OCI-LY1 (cell line): ENCODE data around the gene ORM2.

Source experiments
- H2AFZ ChIP-seq: fragments of 200-600 bp; sonication (generic), shearing (Covaris generic); 2 replicates; pipeline ENCODE4 v1.6.0; 2014; ENCODE audit warnings: antibody characterized with exemption, mild to moderate bottlenecking, low read length
- H3F3A ChIP-seq: fragments of 200-600 bp; sonication (generic), shearing (Covaris generic); 2 replicates; pipeline ENCODE4 v1.6.0; 2014; ENCODE audit warnings: mild to moderate bottlenecking, antibody characterized with exemption, low read length, moderate library complexity; ENCODE audit not compliant: insufficient read depth
- H3K27ac ChIP-seq: fragments of 200-600 bp; sonication (generic); 2 replicates; pipeline ENCODE4 v1.5.1; 2014; ENCODE audit warnings: low read length, mixed run types, mild to moderate bottlenecking, low read depth; ENCODE audit not compliant: poor library complexity, severe bottlenecking
- H3K27me3 ChIP-seq: fragments of 200-600 bp; sonication (generic); 2 replicates; pipeline ENCODE4 v1.6.0; 2014; ENCODE audit warnings: antibody characterized with exemption, mild to moderate bottlenecking, low read length, moderate library complexity; ENCODE audit not compliant: insufficient read depth
- H3K36me3 ChIP-seq: fragments of 200-600 bp; sonication (generic); 2 replicates; pipeline ENCODE4 v1.6.1; 2014; ENCODE audit warnings: mild to moderate bottlenecking, antibody characterized with exemption, low read length, moderate library complexity, mixed read lengths; ENCODE audit not compliant: insufficient read depth
- H3K4me1 ChIP-seq: fragments of 200-600 bp; sonication (generic); 2 replicates; pipeline ENCODE4 v1.5.1; 2014; ENCODE audit warnings: mild to moderate bottlenecking, low read length, moderate library complexity; ENCODE audit not compliant: insufficient read depth, severe bottlenecking
- H3K4me2 ChIP-seq: fragments of 200-600 bp; sonication (generic), shearing (Covaris generic); 2 replicates; pipeline ENCODE4 v1.6.1; 2014; ENCODE audit warnings: low read length
- H3K4me3 ChIP-seq: fragments of 200-600 bp; sonication (generic); 2 replicates; pipeline ENCODE4 v1.5.1; 2014; ENCODE audit warnings: low read length, low read depth, mild to moderate bottlenecking, mixed read lengths; ENCODE audit not compliant: poor library complexity, severe bottlenecking
- H3K79me2 ChIP-seq: fragments of 200-600 bp; shearing (Covaris generic); 2 replicates; pipeline ENCODE4 v1.6.1; 2016; ENCODE audit warnings: mixed run types, low read length, mixed read lengths; ENCODE audit not compliant: insufficient read depth
- H3K9ac ChIP-seq: fragments of 200-600 bp; sonication (generic), shearing (Covaris generic); 2 replicates; pipeline ENCODE4 v1.6.1; 2014; ENCODE audit warnings: mild to moderate bottlenecking, low read length, mixed read lengths
- H3K9me2 ChIP-seq: fragments of 200-600 bp; sonication (generic), shearing (Covaris generic); 2 replicates; pipeline ENCODE4 v1.6.1; 2014; ENCODE audit warnings: low read depth, mild to moderate bottlenecking, low read length, mixed read lengths
- H3K9me3 ChIP-seq: fragments of 200-600 bp; shearing (Covaris generic); 2 replicates; pipeline ENCODE4 v1.6.1; 2014; ENCODE audit warnings: low read length, mixed read lengths
- H4K20me1 ChIP-seq: fragments of 200-600 bp; sonication (generic), shearing (Covaris generic); 2 replicates; pipeline ENCODE4 v1.6.0; 2016; ENCODE audit warnings: mild to moderate bottlenecking, low read length; ENCODE audit not compliant: insufficient read depth
- EZH2 ChIP-seq: fragments of 200-600 bp; sonication (generic), shearing (Covaris generic); IDR thresholded peaks from 2 replicates; pipeline ENCODE4 v1.8.0; 2017; ENCODE audit warnings: borderline replicate concordance, mixed run types, mild to moderate bottlenecking, antibody characterized with exemption, low read length, moderate library complexity, mixed read lengths
- TF ChIP-seq, protein P1 (sequence below): fragments of 200-600 bp; sonication (generic), shearing (Covaris generic); IDR thresholded peaks from 2 replicates; pipeline ENCODE4 v1.5.1; 2017; ENCODE audit warnings: mild to moderate bottlenecking, antibody characterized with exemption, low read length, moderate library complexity, mixed read lengths

The ORM2 gene

DNA sequence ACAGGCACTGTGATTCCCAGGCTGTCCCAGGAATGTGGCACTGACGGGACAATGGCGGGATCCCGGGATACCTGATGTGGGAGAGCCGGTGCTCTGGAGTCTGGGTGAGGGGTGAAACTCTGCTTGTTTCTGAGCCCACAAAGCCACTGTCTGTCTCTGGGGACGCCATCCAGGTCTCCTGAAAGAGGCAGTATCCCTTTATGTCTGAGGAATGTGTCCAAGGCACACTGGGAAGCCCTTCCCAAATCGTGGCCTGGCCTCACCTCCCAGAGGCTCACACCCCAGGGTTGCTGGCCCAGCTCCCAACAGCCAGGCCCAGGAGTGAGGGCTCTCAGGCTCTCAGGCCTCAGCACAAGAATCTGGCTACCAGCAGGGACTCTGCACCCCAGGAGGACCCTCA lies 27.1 kb downstream of the ORM2 start:
- H3K9me3 ChIP-seq, result no peaks in the 10 kb centered on the region
- TF ChIP-seq, protein P1, sequence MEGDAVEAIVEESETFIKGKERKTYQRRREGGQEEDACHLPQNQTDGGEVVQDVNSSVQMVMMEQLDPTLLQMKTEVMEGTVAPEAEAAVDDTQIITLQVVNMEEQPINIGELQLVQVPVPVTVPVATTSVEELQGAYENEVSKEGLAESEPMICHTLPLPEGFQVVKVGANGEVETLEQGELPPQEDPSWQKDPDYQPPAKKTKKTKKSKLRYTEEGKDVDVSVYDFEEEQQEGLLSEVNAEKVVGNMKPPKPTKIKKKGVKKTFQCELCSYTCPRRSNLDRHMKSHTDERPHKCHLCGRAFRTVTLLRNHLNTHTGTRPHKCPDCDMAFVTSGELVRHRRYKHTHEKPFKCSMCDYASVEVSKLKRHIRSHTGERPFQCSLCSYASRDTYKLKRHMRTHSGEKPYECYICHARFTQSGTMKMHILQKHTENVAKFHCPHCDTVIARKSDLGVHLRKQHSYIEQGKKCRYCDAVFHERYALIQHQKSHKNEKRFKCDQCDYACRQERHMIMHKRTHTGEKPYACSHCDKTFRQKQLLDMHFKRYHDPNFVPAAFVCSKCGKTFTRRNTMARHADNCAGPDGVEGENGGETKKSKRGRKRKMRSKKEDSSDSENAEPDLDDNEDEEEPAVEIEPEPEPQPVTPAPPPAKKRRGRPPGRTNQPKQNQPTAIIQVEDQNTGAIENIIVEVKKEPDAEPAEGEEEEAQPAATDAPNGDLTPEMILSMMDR, result no peak
- no peak for TF ChIP-seq EZH2
- no peak overlapping the region for H2AFZ ChIP-seq
- H3K4me2 ChIP-seq, result no peak overlapping the region
- no peaks in the 10 kb centered on the region for H3K4me1 ChIP-seq
- H3K36me3 ChIP-seq, result peaks cover 95% of the 10 kb centered on the region
- no peaks in the 10 kb centered on the region for H3K9me2 ChIP-seq
- H4K20me1 ChIP-seq, result no peaks in the 10 kb centered on the region
- H3K79me2 ChIP-seq, result no peaks in the 10 kb centered on the region
- H3K4me3 ChIP-seq, result no peak overlapping the region
- no peak overlapping the region for H3K9ac ChIP-seq
- no peak overlapping the region for H3K27ac ChIP-seq
- H3F3A ChIP-seq, result no peaks in the 10 kb centered on the region
- no peaks in the 10 kb centered on the region for H3K27me3 ChIP-seq

DNA sequence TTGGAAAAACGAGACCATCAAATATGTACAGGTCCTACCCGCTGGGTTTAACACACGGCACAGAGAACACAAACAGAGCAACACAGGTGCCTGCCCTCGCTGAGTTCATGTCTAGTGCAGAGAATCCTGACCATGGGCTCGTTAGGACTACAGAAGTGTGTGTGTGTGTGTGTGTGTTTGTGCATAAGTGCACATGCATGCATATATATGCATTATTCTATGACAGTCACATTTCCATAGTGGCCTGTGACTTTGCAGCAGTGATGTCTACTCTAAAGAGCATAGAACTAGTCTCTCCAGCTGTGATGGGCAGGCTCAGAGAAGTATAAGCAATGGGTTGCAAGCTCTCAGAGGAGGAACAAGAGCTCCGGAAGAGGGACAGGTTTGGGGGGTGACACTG lies 27.7 kb downstream of the ORM2 start:
- H3F3A ChIP-seq, result no peaks in the 10 kb centered on the region
- H4K20me1 ChIP-seq, result no peaks in the 10 kb centered on the region
- no peak overlapping the region for H3K27ac ChIP-seq
- H3K27me3 ChIP-seq, result no peaks in the 10 kb centered on the region
- H3K79me2 ChIP-seq, result no peaks in the 10 kb centered on the region
- H3K9ac ChIP-seq, result no peak overlapping the region
- no peaks in the 10 kb centered on the region for H3K9me2 ChIP-seq
- no peak overlapping the region for H2AFZ ChIP-seq
- no peak overlapping the region for H3K4me3 ChIP-seq
- no peak overlapping the region for H3K4me2 ChIP-seq
- H3K4me1 ChIP-seq, result no peaks in the 10 kb centered on the region
- H3K36me3 ChIP-seq, result peaks cover 95% of the 10 kb centered on the region
- TF ChIP-seq, protein P1, result no peak
- no peaks in the 10 kb centered on the region for H3K9me3 ChIP-seq

DNA sequence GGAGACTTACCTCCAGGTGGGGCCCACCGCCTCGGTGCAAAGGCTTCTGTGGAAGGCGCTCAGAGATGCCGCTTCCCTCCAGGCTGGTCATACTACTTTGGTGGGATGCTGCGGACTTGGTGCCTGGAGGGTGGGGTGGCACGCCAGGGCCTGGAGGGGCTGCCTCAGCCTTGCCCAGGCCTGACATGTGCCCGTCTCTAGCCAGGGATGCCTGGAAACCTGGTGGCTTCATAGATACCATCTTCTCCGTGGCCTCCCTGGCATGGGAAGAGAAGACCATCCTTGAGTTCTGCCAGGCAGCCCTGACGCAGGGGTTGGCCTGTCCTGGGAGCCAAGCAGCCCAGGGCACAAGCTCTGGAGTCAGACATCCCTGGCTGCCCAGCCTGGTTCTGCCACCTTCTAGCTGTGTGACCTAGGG lies 28.3 kb downstream of the ORM2 start:
- Histone ChIP-seq H3K4me1 (no peaks in the 10 kb centered on the region), H4K20me1 (no peaks in the 10 kb centered on the region), H3K9me2 (no peaks in the 10 kb centered on the region), H3K27ac (no peak overlapping the region), H3K27me3 (no peaks in the 10 kb centered on the region), H3K4me2 (no peak overlapping the region), H3K79me2 (no peaks in the 10 kb centered on the region), H2AFZ (no peak overlapping the region), H3K36me3 (peaks cover 95% of the 10 kb centered on the region), H3F3A (no peaks in the 10 kb centered on the region), H3K4me3 (no peak overlapping the region), H3K9ac (no peak overlapping the region), H3K9me3 (no peaks in the 10 kb centered on the region)
- TF ChIP-seq EZH2, result no peak
- TF ChIP-seq, protein P1, result no peak
